GM23248 (cell line): ENCODE results near the gene C5AR2. TPM values are rescaled to one million over a fixed set of nuclear protein-coding genes. Genes with fewer than 3 reads are reported as not detected.

Experiments used
- DNase-seq: peaks from one replicate; pipeline ENCODE4 v3.0.0-alpha.2; 2015
- H2AFZ ChIP-seq: fragments of 200-600 bp; sonication (generic); 2 replicates; pipeline ENCODE4 v1.6.1; 2016; ENCODE audit warnings: antibody characterized with exemption
- H3F3A ChIP-seq: fragments of 200-600 bp; sonication (generic); 2 replicates; pipeline ENCODE4 v1.6.1; 2016; ENCODE audit warnings: mild to moderate bottlenecking, antibody characterized with exemption, mixed run types; ENCODE audit not compliant: insufficient read depth
- H3K27ac ChIP-seq: fragments of 200-600 bp; sonication (generic); 2 replicates; pipeline ENCODE4 v1.5.1; 2016; ENCODE audit warnings: mild to moderate bottlenecking
- H3K27me3 ChIP-seq: fragments of 200-600 bp; sonication (generic); replicated peaks from 2 replicates; pipeline ENCODE4 v1.6.1; 2016; ENCODE audit warnings: mild to moderate bottlenecking; ENCODE audit not compliant: insufficient read depth
- H3K36me3 ChIP-seq: fragments of 200-600 bp; sonication (generic); 2 replicates; pipeline ENCODE4 v1.6.1; 2016; ENCODE audit warnings: low read depth, mild to moderate bottlenecking
- H3K4me1 ChIP-seq: fragments of 200-600 bp; sonication (generic); 2 replicates; pipeline ENCODE4 v1.6.1; 2016; ENCODE audit warnings: mild to moderate bottlenecking; ENCODE audit not compliant: insufficient read depth
- H3K4me2 ChIP-seq: fragments of 200-600 bp; sonication (generic); one replicate; pipeline ENCODE4 v1.6.1; 2016; ENCODE audit warnings: mild to moderate bottlenecking; ENCODE audit not compliant: unreplicated experiment
- H3K4me3 ChIP-seq: fragments of 200-600 bp; sonication (generic); 2 replicates; pipeline ENCODE4 v1.5.1; 2016; ENCODE audit warnings: mild to moderate bottlenecking
- H3K79me2 ChIP-seq: fragments of 200-600 bp; sonication (generic); 2 replicates; pipeline ENCODE4 v1.6.1; 2016; ENCODE audit warnings: mild to moderate bottlenecking; ENCODE audit not compliant: insufficient read depth
- H3K9ac ChIP-seq: fragments of 200-600 bp; sonication (generic); 2 replicates; pipeline ENCODE4 v1.6.1; 2016; ENCODE audit warnings: mild to moderate bottlenecking
- H3K9me2 ChIP-seq: fragments of 200-600 bp; sonication (generic); 2 replicates; pipeline ENCODE4 v1.6.1; 2016; ENCODE audit warnings: mixed run types, mild to moderate bottlenecking, moderate library complexity; ENCODE audit not compliant: insufficient read depth
- H3K9me3 ChIP-seq: fragments of 200-600 bp; sonication (generic); one replicate; pipeline ENCODE4 v1.6.1; 2017; ENCODE audit warnings: low read depth
- H4K20me1 ChIP-seq: fragments of 200-600 bp; sonication (generic); 2 replicates; pipeline ENCODE4 v1.6.0; 2016; ENCODE audit not compliant: insufficient read depth
- EZH2 ChIP-seq: fragments of 200-600 bp; sonication (generic); IDR thresholded peaks from 2 replicates; pipeline ENCODE4 v1.6.1; 2018; ENCODE audit warnings: antibody characterized with exemption, mild to moderate bottlenecking; ENCODE audit not compliant: insufficient read depth, poor library complexity, severe bottlenecking
- EZH2phosphoT487 ChIP-seq: fragments of 200-600 bp; sonication (generic); IDR thresholded peaks from 2 replicates; pipeline ENCODE4 v1.6.1; 2018; ENCODE audit warnings: antibody characterized with exemption, moderate library complexity, mild to moderate bottlenecking, low read depth; ENCODE audit not compliant: insufficient read depth
- WGBS, 2 experiments: methylation state at CpG; one replicate each; pipeline ENCODE4 v1.1.6; 2015 to 2017; ENCODE audit warnings: low lambda C conversion rate in 2 of 2, low coverage in 1 of 2; ENCODE audit errors: missing lambda C conversion rate in 2 of 2; 5-methylcytosine and 5-hydroxymethylcytosine counted together
- in situ Hi-C: fragments of 300-500 bp; cut with MboI; formaldehyde crosslinking; loops from 2 replicates; pipeline ENCODE4 v1.15.0; 2020
- polyA plus RNA-seq: library from polyadenylated mRNA; unstranded; fragments of >200 nt; fragmentation: Nextera tagmentation; extraction: Ambion mirVana; gene quantifications from 2 replicates; pipeline ENCODE4 v1.2.1, GENCODE V29; 2016
- total RNA-seq: library from RNA; depleted of rRNA; stranded (reverse); fragments of >200 nt; shearing (Covaris generic); gene quantifications from 2 replicates; pipeline ENCODE4 v1.2.3, GENCODE V29; 2014

Gene C5AR2
- total and polyA plus RNA-seq, 2 experiments from 2014 or later, result 0.03 to 1.9 TPM

GRCh38 chr19:47376589-47377144, 44.7 kb downstream of the C5AR2 start:
- no peaks in the 10 kb centered on the region; the same call in 1 of the 2 replicates for H3K36me3 ChIP-seq
- in situ Hi-C loops, result no loop called here
- no peak overlapping the region for H3K27ac ChIP-seq
- H3K27me3 ChIP-seq, result no peaks in the 10 kb centered on the region
- no peak for TF ChIP-seq EZH2phosphoT487
- TF ChIP-seq EZH2, result no peak
- no peak overlapping the region for H3K4me3 ChIP-seq
- no peak overlapping the region for H3K9ac ChIP-seq
- no peaks in the 10 kb centered on the region for H3K9me2 ChIP-seq
- no peaks in the 10 kb centered on the region for H4K20me1 ChIP-seq
- no peaks in the 10 kb centered on the region for H3K4me1 ChIP-seq
- no peak overlapping the region for H3K4me2 ChIP-seq
- no peak for DNase-seq
- H3K79me2 ChIP-seq, result no peaks in the 10 kb centered on the region
- WGBS, 2 experiments, result 90 to 93% methylated on average over 15 of the region's 16 CpGs
- no peaks in the 10 kb centered on the region for H3K9me3 ChIP-seq
- no peaks in the 10 kb centered on the region for H3F3A ChIP-seq
- no peak overlapping the region for H2AFZ ChIP-seq

- H3K4me2 ChIP-seq, result no peak overlapping the region
- no peak overlapping the region for H3K9ac ChIP-seq
- no peaks in the 10 kb centered on the region for H3F3A ChIP-seq
- TF ChIP-seq EZH2phosphoT487 (no peak), EZH2 (no peak)
- H3K9me2 ChIP-seq, result no peaks in the 10 kb centered on the region
- in situ Hi-C loops, result no loop called here
- no peak overlapping the region for H2AFZ ChIP-seq
- H3K36me3 ChIP-seq, result no peaks in the 10 kb centered on the region; the same call in 1 of the 2 replicates
- no peak overlapping the region for H3K4me3 ChIP-seq
- H3K27ac ChIP-seq, result no peak overlapping the region
- DNase-seq, result no peak
- H3K4me1 ChIP-seq, result no peaks in the 10 kb centered on the region
- H3K9me3 ChIP-seq, result no peaks in the 10 kb centered on the region
- WGBS, 2 experiments, result 85 to 94% methylated on average over 15 to 16 of the region's 16 CpGs
- no peaks in the 10 kb centered on the region for H3K27me3 ChIP-seq
- no peaks in the 10 kb centered on the region for H4K20me1 ChIP-seq
- no peaks in the 10 kb centered on the region for H3K79me2 ChIP-seq
These were observed 45.3 kb downstream of the C5AR2 start for GRCh38 chr19:47377208-47377701.

- no peak overlapping the region for H3K27ac ChIP-seq
- no peaks in the 10 kb centered on the region for H4K20me1 ChIP-seq
- TF ChIP-seq EZH2 (no peak), EZH2phosphoT487 (no peak)
- H3K4me3 ChIP-seq, result no peak overlapping the region
- no peak overlapping the region for H3K4me2 ChIP-seq
- WGBS, 2 experiments, result 80 to 94% methylated on average over 9 of the region's 12 CpGs
- no peaks in the 10 kb centered on the region for H3K9me3 ChIP-seq
- H3K9ac ChIP-seq, result no peak overlapping the region
- no peaks in the 10 kb centered on the region for H3K27me3 ChIP-seq
- H2AFZ ChIP-seq, result no peak overlapping the region
- in situ Hi-C loops, result no loop called here
- H3K9me2 ChIP-seq, result no peaks in the 10 kb centered on the region
- H3K36me3 ChIP-seq, result no peaks in the 10 kb centered on the region; the same call in 1 of the 2 replicates
- DNase-seq, result no peak
- no peaks in the 10 kb centered on the region for H3K4me1 ChIP-seq
- H3K79me2 ChIP-seq, result no peaks in the 10 kb centered on the region
- no peaks in the 10 kb centered on the region for H3F3A ChIP-seq
These were observed 45.8 kb downstream of the C5AR2 start for GRCh38 chr19:47377801-47378200.

GRCh38 chr19:47378246-47378645, 46.3 kb downstream of the C5AR2 start:
- H3K27me3 ChIP-seq, result no peaks in the 10 kb centered on the region
- no peaks in the 10 kb centered on the region for H3K9me2 ChIP-seq
- in situ Hi-C loops, result no loop called here
- H3K4me1 ChIP-seq, result no peaks in the 10 kb centered on the region
- H3K9me3 ChIP-seq, result no peaks in the 10 kb centered on the region
- no peak overlapping the region for H3K4me2 ChIP-seq
- H3K9ac ChIP-seq, result no peak overlapping the region
- H3K27ac ChIP-seq, result no peak overlapping the region
- no peak overlapping the region for H2AFZ ChIP-seq
- TF ChIP-seq EZH2phosphoT487, result no peak
- TF ChIP-seq EZH2, result no peak
- H3K4me3 ChIP-seq, result no peak overlapping the region
- no peaks in the 10 kb centered on the region for H3K79me2 ChIP-seq
- no peaks in the 10 kb centered on the region; the same call in 1 of the 2 replicates for H3K36me3 ChIP-seq
- H4K20me1 ChIP-seq, result no peaks in the 10 kb centered on the region
- no peaks in the 10 kb centered on the region for H3F3A ChIP-seq
- whole genome bisulfite sequencing, 2 experiments, result 89 to 90% methylated on average over 11 of the region's 11 CpGs
- no peak for DNase-seq
